PFSK-1 (cell line): Measurements from ENCODE around the gene LRRC26.

Experiments used
- POLR2AphosphoS5 ChIP-seq: IDR thresholded peaks from 2 replicates; pipeline ENCODE4 v1.6.1; 2012; ENCODE audit warnings: low read depth, mild to moderate bottlenecking, control low read depth, low read length, moderate library complexity
- TAF1 ChIP-seq: IDR thresholded peaks from 2 replicates; pipeline ENCODE4 v1.6.1; 2012; ENCODE audit warnings: low read length, control low read depth, borderline replicate concordance; ENCODE audit not compliant: insufficient read depth

DNA sequence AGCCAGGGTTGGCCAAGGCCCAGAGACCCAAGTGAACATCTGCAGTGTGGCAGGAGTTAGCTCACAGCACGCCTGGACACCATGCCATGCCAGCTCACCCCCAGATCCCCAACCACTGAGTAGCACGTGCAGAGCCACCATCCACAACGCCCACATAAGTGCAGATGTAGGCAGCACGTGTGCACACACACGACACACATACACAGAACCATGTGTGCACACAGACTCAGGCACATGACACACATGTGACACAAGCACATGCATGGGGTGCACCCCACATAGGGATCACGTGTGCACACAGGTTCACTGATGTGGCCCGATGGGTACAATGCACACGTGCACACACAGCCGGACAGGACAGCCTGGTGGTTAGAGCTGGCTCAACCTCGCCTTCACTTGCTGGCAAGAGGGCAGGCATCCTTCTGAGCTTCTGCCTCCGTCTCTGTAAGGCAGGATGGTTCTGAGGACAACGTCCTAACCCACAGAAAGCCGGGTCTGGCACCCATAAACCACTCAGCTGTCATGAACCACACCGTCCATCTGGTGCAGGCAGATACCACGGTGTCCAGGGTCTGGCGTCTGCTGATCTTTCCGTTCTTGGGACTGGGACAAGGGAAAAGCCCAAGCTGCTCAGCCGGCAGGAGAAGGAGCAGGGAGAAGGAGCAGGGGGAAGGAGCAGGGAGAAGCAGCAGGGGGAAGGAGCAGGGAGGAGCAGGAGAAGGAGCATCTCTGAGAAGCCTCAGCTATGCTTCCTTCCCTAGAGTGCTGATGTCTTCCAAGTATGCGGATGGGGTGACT is 12.0 kb downstream of the LRRC26 start:
- TF ChIP-seq POLR2AphosphoS5 (no peak), TAF1 (no peak)
